ENCODE results near the gene PTCH1.

DNA sequence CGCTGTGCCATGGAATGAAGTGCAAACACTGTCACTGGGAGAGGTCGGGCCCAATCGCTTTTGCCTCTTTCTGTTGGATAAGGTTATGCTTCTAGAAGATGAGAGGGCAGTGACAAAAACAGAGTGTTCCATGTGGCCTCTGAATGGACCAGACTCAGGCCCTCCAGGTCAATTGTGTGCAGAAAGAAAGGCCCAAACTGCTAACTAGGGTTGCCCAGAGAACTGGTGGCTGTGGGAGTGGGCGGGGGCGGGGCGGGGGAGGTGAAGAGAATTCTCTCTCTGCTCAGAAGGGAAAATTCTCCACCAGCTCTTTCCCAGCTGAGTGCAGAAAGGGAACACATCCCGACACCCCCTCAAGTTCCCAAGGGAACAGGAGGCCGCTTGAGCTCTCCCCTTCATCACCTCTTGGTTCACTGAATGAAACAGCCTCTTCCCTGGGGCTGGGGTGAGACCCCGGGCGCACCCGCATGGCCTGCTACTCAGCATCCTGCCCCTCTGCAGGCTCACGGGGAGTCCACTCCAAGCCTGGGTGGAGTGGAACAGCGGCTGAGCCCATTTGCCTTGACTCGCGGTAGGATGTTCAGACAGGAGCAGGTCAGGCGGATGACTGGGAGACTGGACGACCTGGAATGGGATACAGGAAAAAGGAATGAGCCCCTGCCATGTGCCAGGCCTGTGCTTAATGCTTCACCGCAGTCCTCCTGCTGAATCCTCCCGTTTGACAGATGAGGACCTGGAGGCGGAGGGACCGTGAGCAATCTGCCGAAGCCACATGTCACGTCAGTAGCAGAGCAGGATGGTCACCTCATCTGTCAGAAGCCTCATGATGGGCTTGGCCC is 105.5 kb downstream of the PTCH1 start:
- TF ChIP-seq, protein P1, sequence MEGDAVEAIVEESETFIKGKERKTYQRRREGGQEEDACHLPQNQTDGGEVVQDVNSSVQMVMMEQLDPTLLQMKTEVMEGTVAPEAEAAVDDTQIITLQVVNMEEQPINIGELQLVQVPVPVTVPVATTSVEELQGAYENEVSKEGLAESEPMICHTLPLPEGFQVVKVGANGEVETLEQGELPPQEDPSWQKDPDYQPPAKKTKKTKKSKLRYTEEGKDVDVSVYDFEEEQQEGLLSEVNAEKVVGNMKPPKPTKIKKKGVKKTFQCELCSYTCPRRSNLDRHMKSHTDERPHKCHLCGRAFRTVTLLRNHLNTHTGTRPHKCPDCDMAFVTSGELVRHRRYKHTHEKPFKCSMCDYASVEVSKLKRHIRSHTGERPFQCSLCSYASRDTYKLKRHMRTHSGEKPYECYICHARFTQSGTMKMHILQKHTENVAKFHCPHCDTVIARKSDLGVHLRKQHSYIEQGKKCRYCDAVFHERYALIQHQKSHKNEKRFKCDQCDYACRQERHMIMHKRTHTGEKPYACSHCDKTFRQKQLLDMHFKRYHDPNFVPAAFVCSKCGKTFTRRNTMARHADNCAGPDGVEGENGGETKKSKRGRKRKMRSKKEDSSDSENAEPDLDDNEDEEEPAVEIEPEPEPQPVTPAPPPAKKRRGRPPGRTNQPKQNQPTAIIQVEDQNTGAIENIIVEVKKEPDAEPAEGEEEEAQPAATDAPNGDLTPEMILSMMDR (IDR thresholded peaks at IDR 0.05; ENCODE audit: borderline replicate concordance, extremely low read depth, low read length, poor library complexity, severe bottlenecking): no peak
- no peak for TF ChIP-seq EZH2 (IDR thresholded peaks at IDR 0.05; ENCODE audit: borderline replicate concordance, low read depth, low read length, severe bottlenecking)
